ENCODE measurements around the gene KDM4C.
"Not testable (repeated sequence)": the region's sequence is repeated elsewhere in the genome, so short reads cannot be mapped to it uniquely, and the experiment has no call there.

Gene KDM4C

DNA sequence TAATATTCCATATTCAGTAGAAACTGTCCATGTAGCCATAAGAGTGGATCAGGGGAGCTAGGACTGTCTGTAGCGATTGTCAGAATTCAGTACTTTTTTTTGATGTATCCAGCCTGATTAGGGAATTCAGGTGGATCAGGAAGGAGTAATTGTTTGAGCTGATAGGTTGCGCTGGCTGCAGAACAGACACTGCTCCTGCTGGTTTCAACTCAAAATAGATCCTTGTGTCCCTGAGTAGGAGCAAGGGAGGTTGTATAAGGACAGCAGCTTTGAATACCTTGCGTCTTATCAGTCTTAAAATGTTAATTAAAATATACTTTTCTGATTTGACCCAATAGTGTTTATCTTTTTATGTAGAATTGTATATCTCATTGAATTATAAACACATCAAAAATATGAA, 229.6 kb downstream of the KDM4C start:
- DNase-seq, result no peak

DNA sequence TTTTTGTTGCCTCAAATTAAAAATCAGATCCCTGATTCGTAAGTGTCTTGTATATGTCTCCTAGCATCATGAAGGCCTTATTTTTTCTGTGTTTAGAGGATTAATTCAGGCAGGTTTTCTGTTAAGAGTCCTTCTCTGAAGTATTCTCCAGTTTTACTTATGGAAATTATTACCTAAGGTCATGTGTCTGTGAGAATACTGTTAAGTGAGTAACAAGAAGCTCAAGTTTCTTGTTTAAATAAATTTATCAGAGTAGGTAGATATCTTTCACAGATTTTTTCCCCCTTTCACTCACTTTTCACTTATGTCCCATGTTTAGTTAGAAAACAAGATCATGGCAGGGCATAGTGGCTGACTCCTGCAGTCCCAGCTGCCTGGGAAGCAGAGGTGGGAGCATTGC, 233.6 kb downstream of the KDM4C start:
- no peak for DNase-seq

DNA sequence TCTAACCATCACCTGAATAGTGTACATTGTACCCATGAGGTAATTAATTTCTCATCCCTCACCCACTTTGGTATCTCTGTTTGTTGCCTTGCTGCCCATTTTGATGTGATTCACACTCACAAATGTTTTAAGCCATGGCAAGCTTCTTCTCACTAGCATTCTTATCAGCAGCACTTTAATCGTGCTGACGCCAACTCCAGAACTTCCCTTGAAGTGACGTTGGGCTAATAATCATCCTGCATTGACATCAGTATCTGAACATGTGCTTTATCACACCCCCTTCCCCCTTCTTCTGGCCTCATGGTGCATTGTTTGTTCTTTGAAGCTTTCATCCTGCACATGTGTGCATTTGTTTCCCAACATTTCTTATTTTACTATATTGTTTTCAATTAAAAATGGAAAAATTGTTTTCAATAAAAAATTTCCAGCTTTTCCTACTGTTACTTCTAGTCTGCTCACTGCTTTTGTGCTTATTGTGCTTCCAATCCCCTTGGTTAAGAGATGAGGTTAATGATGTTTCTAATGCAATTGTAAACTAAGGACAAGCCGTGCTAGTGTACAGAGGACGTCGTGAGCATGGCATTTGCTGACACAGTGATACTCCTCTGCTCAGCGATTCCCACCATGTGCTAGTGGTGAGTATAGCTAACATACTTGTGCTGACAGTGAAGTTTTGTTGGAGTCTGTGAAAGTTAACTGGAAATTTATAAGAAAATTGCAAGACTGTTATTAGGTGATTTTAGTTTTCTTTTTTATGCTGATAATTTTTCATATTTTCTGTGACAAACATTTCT, 238.5 kb downstream of the KDM4C start:
- no peak for DNase-seq

DNA sequence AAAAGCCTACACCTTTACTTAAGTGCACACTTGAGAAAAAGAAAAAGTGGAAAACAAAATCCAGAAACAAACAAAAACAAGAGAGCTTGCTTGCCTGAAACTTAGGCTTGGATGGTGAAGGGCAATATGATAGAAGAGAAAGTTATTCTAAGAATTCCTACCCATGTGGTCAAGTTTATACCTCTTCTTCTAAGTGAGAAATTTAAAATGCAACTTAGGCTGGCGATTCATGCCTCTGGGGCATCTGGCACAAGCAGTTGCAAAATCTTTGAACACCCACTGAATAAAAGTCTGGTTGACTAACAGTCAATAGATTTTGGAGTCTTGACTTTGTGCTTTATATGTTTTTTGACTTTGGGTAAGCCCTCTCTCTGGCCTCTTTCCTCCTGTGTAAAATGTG, 239.6 kb downstream of the KDM4C start:
- no peak for DNase-seq

DNA sequence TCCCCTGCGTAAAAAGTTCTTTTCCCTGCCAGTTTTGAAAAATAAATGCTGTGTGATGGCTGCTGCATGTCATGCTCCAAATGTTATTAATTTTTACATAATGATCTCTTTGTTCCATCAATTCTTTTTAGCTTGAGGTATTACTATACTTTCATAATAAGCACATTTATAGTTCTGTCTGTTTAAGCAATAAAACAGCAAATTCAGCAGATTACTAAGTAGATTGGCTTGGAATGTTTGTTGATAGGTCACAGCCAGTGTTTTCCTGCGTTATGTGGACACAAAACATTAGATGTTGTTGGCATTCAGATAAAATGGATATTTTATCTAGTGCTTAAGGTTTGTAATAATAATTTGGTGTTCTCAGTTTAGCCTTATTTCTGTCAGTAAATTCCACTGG, 242.0 kb downstream of the KDM4C start:
- DNase-seq, result no peak

DNA sequence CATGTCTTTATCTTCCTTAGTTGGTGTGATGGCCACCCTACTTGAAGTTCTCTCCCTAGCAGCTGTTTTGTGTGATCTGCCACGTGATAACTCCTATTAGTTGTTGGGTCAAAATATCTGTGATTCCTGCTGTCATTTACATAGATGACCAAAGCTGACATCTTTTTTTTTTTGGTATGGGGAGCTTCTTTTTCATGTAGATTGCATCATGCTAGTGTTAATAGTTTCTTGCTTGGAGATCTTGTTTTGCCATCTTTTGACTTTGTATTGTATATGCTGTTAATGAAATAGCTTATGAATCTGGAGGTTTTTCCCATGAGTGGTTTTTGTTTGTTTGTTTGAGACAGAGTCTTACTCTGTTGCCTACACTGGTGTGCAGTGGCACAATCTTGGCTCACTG, 243.8 kb downstream of the KDM4C start:
- DNase-seq, result no peak

DNA sequence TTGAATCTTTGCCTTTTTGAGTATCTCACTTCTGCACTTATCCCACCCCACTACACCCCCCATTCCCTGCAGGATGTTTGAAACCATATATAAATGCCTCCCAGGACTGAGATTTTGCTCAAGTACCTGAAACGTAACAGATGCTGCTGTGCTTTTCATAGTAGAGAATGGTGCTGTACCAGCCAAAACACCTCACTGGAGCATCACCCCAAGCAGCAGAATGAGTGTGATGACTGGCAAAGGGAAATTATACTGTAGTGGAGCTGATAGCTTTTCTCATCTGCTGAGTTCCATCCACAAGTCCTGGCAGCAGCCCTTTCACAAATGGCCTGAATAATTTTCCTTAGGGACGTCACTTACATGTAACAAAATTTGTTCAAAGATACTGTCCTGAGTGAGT, 246.1 kb downstream of the KDM4C start:
- DNase-seq, result no peak

DNA sequence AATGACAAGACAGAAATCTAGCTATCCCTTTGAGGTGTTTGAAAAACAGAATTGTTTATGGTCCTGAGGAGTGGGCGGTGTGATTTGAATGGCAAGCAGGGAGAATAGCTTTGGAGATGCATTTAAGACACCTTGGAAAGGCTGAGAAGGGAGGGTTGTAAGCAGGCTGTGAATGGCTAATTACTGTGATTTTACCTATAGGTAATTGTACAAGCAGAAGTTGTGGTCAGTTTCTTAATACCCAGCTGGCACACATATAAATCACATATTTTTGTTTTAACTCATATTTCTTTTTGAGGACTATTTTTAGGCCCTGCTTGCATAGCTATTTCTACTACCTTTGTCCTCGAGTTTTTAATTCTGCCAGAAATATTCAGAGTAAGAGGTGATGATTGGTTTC, 248.6 kb downstream of the KDM4C start:
- DNase-seq, result no peak

DNA sequence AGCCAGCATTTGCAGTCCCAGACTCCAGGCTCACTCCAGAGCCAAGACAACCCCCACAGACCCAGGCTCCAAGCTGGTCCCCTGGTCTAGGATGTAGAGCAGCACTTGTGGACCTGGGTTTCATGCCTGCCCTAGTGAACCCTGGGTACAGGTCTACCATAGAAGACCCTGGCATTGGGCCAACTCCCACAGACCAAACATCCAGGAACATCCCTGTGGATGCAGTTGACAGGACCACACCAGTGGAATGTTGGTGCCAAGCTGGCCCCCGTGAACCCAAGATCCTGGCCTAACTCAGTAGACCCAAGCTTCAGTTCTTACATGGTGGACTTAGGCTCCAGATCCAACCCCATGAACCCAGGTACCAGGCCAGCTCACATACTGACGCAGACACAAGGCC, 250.6 kb downstream of the KDM4C start:
- DNase-seq, result no peak

DNA sequence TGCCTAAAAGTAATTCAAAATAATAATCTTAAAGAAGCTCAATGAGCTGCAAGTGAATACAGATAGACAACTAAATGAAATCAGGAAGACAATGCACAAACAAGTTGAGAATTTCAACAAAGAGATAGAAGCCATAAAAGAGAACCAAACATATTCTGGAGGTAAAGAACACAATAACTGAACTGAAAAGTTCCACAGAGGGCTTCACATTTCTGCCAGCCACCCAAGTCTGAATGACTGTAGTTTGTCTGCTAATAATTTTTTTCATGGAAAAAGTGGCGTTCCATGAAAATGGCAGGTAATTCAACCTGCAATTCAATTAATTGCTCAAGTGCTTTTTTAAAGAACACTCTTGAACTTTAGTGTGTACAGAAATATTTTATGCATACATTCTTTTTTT, 251.3 kb downstream of the KDM4C start:
- no peak for DNase-seq

DNA sequence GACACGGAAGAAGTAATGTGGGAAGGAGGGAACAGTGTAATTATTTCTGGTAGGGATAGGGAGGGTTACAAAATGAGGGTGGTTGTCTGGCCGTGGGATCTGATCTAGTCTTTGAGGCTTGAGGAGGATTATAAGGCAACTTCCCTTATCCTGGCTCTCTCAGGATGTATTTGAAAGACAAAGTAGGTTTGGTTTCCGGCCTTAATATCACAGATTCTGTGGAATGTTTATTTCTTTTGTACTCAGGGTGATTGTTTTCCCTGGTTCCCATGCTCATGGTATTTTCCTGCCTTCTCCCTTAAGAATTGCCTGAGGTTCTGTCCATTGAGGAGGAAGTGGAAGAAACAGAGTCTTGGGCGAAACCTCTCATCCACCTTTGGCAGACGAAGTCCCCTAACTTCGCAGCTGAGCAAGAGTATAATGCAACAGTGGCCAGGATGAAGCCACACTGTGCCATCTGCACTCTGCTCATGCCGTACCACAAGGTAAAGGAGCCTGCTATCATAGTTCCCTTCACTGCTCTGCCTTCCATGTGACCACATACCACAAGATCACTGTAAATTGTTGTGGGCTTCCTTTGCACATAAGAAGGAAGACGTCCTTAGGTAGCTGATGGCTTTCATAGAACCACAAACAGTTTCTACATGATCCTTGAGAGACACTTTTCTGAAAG, 253.8 kb downstream of the KDM4C start:
- no peak for DNase-seq

DNA sequence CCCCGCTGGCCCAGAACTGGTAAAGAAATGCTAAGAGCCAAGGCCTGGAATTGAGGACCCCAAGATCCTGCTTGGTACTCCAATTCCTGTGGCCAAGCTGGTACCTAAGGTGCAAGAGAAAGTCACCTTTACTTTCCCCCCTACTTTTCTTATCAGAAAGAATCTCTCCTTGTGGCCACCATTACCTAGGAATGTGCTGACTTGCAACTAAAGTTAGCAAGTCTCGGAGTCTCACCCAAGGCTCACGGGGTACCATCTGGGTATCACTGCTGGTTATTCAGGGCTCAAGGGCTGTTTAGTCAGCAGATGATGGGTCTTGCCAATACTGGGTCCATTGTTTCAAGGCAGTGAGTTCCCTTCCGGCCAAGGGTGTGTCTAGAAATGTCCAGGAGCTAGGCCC, 270.2 kb downstream of the KDM4C start:
- no peak for DNase-seq

DNA sequence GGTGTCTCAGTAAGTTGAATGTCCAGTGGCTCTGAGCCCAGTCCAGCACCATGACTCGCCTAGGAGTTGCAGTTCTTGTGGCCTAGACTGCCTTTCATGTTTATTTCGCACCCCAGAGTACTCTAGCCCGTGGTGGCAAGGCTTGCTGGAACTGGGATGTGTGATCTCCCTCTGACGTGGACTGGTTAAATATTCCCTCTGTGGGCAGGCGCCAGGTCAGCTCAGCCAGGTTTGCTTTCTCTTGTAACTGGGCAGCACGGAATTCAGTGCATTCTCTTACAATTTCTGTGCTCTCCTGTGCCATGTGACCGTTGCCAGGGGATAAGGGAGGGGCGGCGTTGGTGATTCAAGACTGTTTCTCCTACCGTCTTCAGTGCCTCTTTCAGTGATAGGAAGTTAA, 270.8 kb downstream of the KDM4C start:
- DNase-seq, result no peak

DNA sequence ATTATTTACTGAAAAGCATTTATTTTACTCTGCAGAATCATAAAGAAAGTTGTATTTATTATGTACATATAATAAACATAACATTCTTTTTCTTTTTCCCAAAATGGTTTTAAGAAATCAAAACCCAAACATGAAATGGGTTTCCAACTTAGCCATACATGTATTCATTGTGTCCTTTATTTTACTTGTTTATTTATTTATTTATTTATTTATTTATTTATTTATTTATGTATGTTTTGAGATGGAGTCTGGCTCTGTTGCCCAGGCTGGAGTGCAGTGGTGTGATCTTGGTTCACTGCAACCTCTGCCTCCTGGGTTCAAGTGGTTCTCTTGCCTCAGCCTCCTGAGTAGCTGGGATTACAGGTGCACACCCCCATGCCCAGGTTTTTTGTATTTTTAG, 273.2 kb downstream of the KDM4C start:
- DNase-seq, result not testable (repeated sequence)

DNA sequence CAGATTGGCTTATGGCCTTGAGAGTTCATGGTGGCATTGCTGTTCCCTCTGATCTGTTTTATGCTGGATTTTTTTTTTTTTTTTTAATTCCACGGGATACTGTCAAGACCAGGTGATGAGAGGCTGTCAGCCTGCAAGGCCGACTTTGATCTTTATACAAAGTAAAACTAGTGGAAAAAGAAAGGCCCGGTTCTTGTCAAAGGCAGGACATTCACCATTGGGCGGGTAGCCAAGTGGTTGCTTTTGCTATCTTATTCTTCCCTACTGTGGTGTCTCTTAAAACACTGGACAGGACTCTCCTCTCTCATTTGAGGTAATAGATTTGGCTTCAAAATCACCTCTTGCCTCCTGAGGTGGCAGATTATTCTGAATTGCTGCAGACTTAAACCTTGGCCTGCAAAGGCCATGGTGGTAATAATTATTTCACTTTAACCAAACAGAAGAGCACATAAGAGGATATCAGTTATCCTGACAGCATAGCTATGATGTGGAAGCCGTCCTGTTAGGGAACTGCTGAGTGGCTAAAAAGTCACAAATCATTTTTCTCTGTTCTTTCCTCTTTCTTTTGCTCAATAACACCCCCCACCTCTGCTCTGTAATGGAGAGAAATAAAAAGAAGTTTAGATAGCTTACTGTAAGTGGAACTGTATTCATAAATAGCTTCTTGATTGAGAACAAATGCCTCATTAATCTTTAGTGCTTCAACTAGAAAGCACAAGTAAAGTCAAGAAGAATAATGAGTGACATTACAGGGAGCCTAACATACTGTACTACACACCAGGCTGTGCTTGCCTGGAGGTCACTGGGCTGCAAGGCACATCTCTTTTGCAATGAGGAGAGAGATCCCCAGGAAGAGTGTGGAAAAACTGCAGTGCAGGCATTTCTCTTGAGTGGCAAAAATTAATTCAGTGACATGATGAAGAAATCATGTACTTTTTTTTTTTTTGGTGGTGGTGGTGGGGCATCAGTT, 275.6 kb downstream of the KDM4C start:
- DNase-seq, result no peak

DNA sequence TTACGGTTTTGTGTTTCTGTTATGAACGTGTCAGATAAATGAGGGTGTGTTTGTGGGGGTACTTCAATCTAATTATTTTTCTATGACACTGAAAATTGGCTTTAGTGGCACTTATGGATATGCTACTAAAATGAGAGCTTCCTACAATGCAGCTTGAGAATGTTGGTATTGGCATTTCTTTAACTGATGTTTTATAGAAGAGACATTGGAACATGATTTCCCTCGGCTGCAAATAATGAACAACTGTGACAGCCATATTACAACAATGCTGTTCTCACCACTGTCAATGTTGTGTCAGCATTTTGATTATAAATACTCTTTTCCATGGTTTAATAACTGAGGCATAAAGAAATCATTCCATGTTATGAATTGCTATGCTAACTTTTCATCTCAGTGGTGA, 279.4 kb downstream of the KDM4C start:
- no peak for DNase-seq

DNA sequence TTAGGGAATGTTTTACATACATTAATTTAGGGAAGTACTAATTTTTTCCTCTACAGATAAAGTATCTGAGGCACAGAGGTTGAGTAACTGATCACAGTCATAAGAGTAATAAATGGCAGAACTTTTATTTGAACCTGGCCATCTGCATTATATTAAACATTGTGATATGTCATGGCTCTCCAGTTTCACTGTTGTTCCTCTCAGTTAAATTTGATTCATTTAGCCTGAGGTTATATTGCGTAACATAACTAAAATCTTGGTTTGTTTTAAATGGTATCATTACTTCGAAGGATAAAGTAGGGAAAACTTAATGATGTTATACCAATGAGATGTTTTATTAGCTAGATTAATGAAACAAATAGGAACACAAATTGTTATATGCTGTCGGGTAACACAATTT, 284.4 kb downstream of the KDM4C start:
- DNase-seq, result no peak

DNA sequence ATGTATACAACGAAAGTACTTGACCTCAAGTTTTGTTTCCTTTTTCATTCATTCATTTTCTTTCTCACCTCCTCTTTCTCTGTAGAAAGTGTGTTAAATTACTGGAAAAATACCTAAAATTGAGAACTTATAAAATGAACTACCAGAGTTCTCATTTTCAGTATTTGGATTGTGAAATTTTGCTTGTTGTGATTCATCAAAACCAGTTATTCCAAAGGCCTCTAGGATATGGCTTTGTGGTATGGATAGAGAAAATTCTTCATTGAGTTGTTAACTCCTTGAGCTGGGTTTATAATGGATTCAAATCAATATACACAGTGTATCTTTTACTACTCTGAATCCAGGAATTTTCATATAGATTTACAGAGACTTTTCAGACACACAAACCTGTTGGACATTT, 287.6 kb downstream of the KDM4C start:
- no peak for DNase-seq

DNA sequence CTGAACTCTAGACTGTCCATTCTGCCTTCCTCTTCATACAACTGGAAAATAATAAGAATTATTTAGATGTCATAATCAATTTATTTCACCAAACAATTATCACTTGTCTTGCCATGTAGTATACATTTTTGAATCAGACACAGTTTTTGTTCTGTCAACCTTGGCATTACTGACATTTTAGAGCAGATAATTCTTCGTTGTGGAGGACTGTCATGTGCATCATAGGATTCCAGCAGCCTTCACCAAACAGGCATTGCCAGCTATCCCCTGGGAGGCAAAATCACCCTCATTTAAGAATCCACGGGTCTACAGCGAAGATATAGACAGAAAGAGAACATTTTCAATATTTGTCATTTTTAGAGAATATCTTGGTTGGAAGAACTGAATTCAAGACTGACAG, 293.9 kb downstream of the KDM4C start:
- no peak for DNase-seq

DNA sequence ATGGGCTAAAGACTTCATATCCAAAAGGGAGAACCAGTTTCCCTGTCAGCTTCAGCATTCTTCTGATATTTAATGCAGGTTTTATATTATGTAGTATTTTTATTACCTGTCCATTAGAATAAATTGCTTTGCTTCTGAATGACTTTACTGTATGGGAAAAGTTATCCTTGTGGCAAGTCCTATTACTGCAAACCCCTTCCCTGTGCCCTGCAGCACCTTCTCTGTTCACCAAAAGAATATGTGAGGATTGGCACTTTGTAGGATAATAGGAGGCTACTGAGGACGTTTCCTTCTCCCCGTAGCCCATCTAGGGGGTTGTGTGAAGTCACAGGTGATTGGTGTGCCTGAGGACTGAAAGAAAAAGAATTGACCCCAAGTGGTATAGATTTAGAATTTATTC, 296.1 kb downstream of the KDM4C start:
- DNase-seq, result no peak

DNA sequence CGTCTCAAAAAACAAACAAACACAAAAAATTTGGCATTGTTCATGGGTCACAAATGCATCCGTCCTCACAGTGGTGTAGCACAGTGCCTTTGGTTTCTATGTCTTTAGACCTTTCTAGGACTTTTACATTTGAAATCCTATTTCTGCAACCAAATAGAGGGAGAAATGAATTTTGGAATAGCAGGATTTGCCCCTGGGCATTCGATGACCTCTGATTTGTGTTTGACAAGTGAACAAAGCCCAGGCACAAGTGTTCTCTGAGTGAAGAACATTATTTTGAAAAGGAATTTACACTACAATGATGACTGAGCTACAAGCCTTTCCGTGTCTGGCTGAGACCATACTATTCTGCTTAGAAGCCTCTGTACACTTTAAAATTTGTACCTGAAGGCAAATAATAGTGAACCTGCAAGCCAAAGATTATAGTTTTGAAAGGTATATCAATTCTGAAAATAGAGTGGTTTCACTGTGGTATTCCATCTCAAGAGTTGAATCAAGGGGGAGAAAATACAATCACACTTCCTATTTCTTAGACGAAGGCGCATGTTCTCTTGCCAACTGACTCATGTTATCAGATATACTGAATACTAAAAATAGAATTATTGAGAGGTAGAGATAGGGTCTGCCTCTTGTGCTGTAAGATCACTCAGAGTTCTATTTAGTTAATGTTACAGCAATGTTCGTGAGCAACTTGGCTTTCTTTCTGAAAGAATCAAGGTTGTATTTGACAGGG, 297.6 kb downstream of the KDM4C start:
- DNase-seq, result no peak

DNA sequence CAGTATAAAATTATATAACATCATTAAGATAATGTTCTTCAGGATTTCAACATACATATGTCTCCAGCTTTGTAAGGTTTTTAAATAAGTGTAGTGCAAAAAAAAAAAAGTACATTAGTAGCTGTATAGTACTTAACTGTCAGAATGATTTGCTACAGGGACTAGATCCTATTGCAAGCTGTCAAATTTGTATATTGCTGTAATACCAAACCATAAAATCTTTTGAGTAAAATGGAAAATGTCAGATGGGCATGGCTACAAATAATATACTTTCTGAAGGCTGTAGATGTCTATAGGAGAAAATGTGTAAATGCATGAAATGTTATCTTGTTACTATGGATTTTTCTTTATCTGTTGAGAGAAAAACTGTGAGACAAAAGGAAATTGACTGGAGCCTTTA, 298.5 kb downstream of the KDM4C start:
- no peak for DNase-seq

DNA sequence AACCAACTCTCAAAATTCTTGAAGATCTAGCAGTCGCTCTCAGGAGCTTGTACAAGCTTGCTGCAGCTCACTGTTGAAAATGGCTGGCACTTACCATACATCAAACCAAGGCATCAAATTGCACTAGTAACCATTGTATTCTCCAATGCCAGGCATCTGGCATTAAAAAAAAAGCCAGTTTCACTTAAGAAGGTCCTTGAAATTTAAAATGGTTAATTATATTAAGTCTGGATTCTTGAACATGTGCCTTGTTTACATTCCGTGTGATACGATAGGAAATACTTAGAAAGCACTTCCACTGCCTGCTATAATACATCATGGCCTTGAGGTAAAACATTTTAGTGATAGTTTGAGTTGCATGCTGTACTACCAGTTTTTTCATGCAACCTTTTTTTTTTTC, 300.7 kb downstream of the KDM4C start:
- DNase-seq, result no peak

All from 8988T (cell line).